KG1 (cell line): ENCODE results near the gene ITFG2.
"Not testable (repeated sequence)": the region's sequence is repeated elsewhere in the genome, so short reads cannot be mapped to it uniquely, and the experiment has no call there.

ENCODE experiments used
- DNase-seq: peaks from one replicate; lab custom pipeline; 2025; lab: John Stamatoyannopoulos, UW

ITFG2 gene

GRCh38 chr12:2812290-2813213, at the start of gene ITFG2:
TSS of gene ITFG2 (plus strand) at chr12:2812668. CDS start at chr12:2812761, 93 bp downstream.
- peak; percentile 100 for DNase-seq

GRCh38 chr12:2764398-2764797, 48.1 kb upstream of the ITFG2 start:
- no peak for DNase-seq

- DNase-seq, result no peak
Measured at GRCh38 chr12:2765052-2765451, 47.4 kb upstream of the ITFG2 start.

GRCh38 chr12:2765608-2766007, 46.9 kb upstream of the ITFG2 start:
- DNase-seq, result no peak

- DNase-seq, result no peak
Measured at GRCh38 chr12:2768224-2768961, 44.1 kb upstream of the ITFG2 start.

GRCh38 chr12:2769866-2770533, 42.5 kb upstream of the ITFG2 start:
- no peak for DNase-seq

GRCh38 chr12:2770544-2770943, 41.9 kb upstream of the ITFG2 start:
- not testable (repeated sequence) for DNase-seq

GRCh38 chr12:2772370-2772769, 40.1 kb upstream of the ITFG2 start:
- DNase-seq, result no peak

GRCh38 chr12:2773199-2773875, 39.1 kb upstream of the ITFG2 start:
- no peak for DNase-seq

- DNase-seq, result no peak
Measured at GRCh38 chr12:2775431-2775830, 37.0 kb upstream of the ITFG2 start.

GRCh38 chr12:2776129-2776806, 36.2 kb upstream of the ITFG2 start:
- DNase-seq, result no peak

- no peak for DNase-seq
Measured at GRCh38 chr12:2779281-2779680, 33.2 kb upstream of the ITFG2 start.

- peak; percentile 39 for DNase-seq
Measured at GRCh38 chr12:2783936-2784600, 28.4 kb upstream of the ITFG2 start.

- DNase-seq, result no peak
Measured at GRCh38 chr12:2785017-2785416, 27.5 kb upstream of the ITFG2 start.

- DNase-seq, result no peak
Measured at GRCh38 chr12:2791089-2791488, 21.4 kb upstream of the ITFG2 start.

- no peak for DNase-seq
Measured at GRCh38 chr12:2792671-2793500, 19.6 kb upstream of the ITFG2 start.

- DNase-seq, result no peak
Measured at GRCh38 chr12:2793561-2793960, 18.9 kb upstream of the ITFG2 start.

- no peak for DNase-seq
Measured at GRCh38 chr12:2794191-2794735, 18.2 kb upstream of the ITFG2 start.

- peak; percentile 83 for DNase-seq
Measured at GRCh38 chr12:2794736-2795289, 17.7 kb upstream of the ITFG2 start, which contains the start of gene FKBP4. TSS of gene FKBP4 (plus strand) at chr12:2794970. CDS start at chr12:2795140, 170 bp downstream.
